RKO (cell line): ENCODE data around the gene AACS.

Experiments used
- DNase-seq: peaks from one replicate; pipeline ENCODE4 v3.0.0-alpha.2; 2016; ENCODE audit warnings: low spot score

AACS gene

GRCh38 chr12:125152463-125152862 is 87.2 kb downstream of the AACS start:
- DNase-seq = no peak

DNA sequence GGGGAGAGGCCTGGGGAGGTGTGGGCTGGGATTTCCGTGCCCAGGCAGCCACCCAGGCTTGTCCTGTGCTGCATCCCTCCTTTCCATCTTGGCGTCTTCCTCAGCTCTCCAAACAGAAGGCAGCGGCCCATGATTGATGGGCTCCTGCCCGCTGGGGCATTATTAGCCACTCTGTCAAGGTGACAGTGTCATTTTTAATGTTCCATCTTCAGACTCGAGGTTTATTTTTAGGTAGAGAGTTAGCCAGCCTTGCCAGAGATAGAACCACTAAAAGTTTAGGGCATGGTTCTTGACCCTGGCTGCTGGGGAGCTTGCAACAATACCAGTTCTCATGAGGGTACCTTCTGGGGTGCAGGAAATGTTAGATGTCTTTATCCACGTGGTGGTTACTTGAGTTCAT is 90.1 kb downstream of the AACS start:
- DNase-seq = no peak

GRCh38 chr12:125157177-125157576 is 91.9 kb downstream of the AACS start:
- no peak for DNase-seq

- DNase-seq = no peak
Observed at GRCh38 chr12:125159702-125160101, 94.5 kb downstream of the AACS start.

- no peak for DNase-seq
Observed at GRCh38 chr12:125160281-125160955, 95.2 kb downstream of the AACS start.

DNA sequence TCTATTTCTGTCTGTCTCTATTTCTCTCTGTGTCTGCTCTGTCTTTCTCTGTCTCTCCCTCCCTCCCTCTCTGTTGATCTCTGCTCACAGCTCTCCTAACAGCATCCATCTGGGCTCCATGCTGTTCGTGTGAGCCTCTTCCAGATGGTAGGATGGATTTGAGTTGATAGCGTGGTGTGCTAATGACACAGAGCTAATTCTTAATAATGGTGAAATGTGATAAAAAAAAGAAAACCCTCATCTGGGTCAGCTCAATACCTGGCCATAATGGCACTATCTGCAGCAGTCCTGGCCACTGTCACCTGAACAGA is 96.4 kb downstream of the AACS start:
- no peak for DNase-seq

DNA sequence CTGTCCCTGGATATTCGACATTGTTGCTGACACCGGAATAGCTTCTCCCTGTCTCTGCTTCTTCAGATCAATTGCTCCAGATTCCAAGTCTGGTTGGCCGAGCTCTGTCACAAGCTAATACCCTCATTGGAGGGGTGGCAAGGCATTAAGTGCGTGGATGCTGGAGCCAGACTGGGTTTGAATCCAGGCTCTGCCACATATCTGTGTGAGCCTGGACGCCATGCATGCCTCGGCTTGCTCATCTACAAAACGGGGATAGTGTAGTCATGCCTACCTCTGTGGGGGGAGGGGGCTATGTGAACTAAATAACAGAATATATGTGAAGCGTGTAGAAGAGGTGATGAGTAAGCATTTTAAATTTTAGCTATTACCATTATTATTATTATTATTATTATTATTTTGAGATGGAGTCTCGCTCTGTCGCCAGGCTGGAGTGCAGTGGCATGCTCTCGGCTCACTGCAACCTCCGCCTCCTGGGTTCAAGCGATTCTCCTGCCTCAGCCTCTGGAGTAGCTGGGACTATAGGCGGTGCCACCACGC is 97.3 kb downstream of the AACS start:
- no peak for DNase-seq

DNA sequence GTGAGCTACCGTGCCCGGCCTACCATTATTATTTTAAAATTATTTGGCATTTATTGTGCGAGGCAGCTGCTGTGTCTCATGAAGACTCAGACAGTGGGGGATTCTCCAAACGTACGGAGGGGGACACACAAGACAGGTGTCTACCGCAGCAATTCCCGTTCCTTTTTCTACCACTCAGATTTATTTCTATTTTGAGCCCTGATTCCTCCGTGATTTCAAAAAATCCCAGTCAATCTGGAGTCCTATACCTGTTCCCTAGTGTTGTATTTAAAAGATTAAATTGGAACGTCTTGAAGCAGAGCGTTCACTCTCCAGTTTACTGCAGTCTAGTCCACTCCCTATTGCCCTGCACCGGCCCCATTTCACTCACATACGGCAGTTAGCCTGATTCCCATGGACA is 97.9 kb downstream of the AACS start:
- no peak for DNase-seq

GRCh38 chr12:125164541-125164940 is 99.3 kb downstream of the AACS start:
- no peak for DNase-seq

GRCh38 chr12:125166041-125166440 is 100.8 kb downstream of the AACS start:
- DNase-seq = peak; percentile 23

GRCh38 chr12:125167658-125168057 is 102.4 kb downstream of the AACS start:
- DNase-seq = no peak

- no peak for DNase-seq
Observed at GRCh38 chr12:125169451-125169850, 104.2 kb downstream of the AACS start.

DNA sequence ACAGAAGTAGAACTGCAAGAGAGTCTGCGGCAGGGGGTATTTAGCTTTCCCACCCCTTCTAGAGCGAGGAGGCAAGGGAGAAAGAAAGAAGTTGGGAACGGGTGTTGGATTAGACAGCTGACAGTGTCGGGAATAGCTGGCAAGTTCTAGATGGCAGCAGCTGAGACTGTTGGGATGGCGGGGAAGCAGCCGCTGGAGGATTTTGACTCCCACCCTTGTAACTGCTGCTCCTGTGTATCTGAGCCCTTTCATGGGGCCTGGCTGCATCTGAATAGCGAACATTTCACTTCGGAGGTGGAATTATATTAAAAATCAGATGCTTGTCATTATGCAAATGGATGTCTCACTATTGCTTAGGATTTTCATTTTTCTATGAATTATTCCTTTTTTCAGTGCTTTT is 104.6 kb downstream of the AACS start:
- DNase-seq = no peak

DNA sequence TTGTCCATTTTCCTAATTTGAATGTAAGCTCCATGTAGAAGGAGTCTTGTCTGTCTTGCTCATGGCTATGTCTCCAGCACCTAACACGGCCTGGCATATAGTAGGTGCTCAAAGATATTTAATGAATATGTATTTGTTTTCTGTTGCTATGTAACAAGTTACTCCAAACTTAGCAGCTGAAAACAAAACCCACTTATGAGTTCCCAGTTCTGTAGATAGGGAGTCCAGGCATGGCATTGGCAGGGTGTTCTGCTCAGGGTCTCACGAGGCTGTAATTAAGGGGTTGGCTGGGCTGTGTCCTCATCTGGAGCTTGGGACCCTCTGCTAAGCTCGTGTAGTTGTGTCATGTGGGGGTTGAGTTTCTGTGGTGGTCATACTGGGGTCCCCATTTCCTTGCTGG is 106.0 kb downstream of the AACS start:
- no peak for DNase-seq

GRCh38 chr12:125172231-125172850 is 107.1 kb downstream of the AACS start:
- no peak for DNase-seq

DNA sequence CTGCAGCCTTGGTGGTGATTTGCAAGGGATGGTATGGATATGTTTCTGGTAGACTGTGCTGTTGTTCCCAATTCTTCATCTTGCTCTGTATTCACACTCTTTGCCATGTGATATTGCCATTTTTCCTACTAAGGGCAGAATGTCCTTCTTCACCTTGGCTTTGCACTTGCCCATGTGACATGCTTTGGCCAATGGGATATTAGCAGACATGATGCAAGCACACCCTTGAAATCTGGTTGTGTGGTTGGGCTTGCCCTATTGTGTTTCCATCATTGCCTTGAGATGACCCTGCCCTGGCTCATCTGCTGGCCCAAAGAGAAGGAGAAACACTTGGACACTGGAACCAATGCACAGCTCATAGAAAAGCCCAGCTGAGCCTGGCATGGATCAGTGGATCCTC is 110.3 kb downstream of the AACS start:
- no peak for DNase-seq

DNA sequence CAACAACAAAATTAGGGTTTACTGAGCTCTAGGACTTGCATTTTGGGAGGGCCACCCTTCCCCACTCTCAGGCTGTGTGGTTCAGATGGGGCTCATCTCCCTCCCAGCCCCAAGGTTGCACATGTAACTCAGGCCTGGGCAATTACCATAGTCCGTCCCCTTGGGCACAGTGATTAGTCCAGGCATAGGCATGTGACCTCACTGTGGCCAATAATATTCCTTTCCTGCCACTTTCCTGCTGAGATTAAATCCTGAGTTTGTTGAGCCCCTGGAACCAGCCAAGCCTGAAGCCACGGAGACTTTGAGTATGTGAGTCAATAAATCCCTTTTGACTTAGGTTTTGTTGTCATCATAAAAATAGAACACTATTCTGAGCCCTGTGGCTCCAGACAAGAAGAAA is 113.0 kb downstream of the AACS start:
- no peak for DNase-seq

DNA sequence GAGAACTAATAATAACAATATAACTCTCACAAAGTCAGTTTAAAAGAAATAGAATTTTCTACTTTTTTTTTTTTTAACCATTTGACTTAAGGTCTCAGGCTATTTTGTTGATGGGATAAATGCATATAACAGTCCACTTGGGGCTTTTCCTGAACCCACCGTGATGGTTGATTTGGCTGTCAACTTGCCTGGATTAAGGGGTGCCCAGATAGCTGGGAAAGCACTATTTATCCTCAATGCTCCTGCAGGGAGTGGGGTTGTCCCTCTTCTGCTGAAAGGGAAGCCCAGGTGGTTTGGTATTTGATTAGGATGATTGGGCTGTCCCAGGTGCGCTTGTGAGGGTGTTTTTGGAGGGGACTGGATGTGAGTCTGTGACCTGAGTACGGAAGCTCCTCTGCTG is 114.9 kb downstream of the AACS start:
- no peak for DNase-seq

DNA sequence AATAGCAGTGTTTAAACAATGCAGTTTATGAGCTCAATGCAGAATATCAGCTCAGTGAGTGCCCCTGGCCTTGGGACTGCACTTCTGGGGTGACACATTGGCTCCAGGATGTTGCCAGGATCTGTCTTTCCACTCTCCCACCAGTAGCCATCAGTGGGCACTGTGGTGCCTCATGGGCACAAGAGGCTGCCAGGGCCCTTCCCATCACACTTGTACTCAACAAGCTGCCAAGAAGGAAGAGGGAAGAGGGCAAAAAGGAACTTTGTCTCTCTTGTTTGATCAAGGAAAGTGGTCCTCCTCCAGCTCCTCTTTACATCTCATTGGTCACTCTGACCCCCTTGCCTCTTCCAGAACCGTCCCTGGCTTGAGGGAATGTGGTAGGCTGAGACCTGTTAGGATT is 115.9 kb downstream of the AACS start:
- DNase-seq = no peak

GRCh38 chr12:125183187-125184067 is 118.2 kb downstream of the AACS start:
- peak; percentile 73 for DNase-seq

GRCh38 chr12:125184213-125184967 is 119.2 kb downstream of the AACS start:
- no peak for DNase-seq

- no peak for DNase-seq
Observed at GRCh38 chr12:125185311-125185739, 120.1 kb downstream of the AACS start.
